ENCODE results near the gene OLFML1.

The OLFML1 gene

GRCh38 chr11:7545611-7546010 is 60.3 kb downstream of the OLFML1 start:
- ATAC-seq: no peak
- no peak for TF ChIP-seq ARNTL (CRISPR knock-in tag; IDR thresholded peaks at IDR 0.05; ENCODE audit: borderline replicate concordance, low read depth)
- no peak for TF ChIP-seq ZNF8 (CRISPR knock-in tag; IDR thresholded peaks at IDR 0.05)
- TF ChIP-seq POU6F1 (CRISPR knock-in tag; IDR thresholded peaks at IDR 0.05; ENCODE audit: borderline replicate concordance, low read depth): no peak
- no peak for TF ChIP-seq TCF4 (CRISPR knock-in tag; IDR thresholded peaks at IDR 0.05; ENCODE audit: borderline replicate concordance)
- TF ChIP-seq PPARA (CRISPR knock-in tag; IDR thresholded peaks at IDR 0.05; ENCODE audit: borderline replicate concordance): no peak
- no peak for TF ChIP-seq ZFP3 (CRISPR knock-in tag; IDR thresholded peaks at IDR 0.05)
- TF ChIP-seq GLIS3 (CRISPR knock-in tag; IDR thresholded peaks at IDR 0.05): no peak
- TF ChIP-seq ZNF70 (CRISPR knock-in tag; IDR thresholded peaks at IDR 0.05): no peak
- TF ChIP-seq ZFP30 (CRISPR knock-in tag; IDR thresholded peaks at IDR 0.05): no peak

- no peak for TF ChIP-seq TOX (CRISPR knock-in tag; IDR thresholded peaks at IDR 0.05; ENCODE audit: borderline replicate concordance)
- no peak for TF ChIP-seq RARB (CRISPR knock-in tag; IDR thresholded peaks at IDR 0.05)
- no peak for TF ChIP-seq GLIS3 (CRISPR knock-in tag; IDR thresholded peaks at IDR 0.05)
- TF ChIP-seq OSR1 (CRISPR knock-in tag; IDR thresholded peaks at IDR 0.05): no peak
- no peak for TF ChIP-seq ARNTL (CRISPR knock-in tag; IDR thresholded peaks at IDR 0.05; ENCODE audit: borderline replicate concordance, low read depth)
- TF ChIP-seq BACH2 (CRISPR knock-in tag; IDR thresholded peaks at IDR 0.05; ENCODE audit: borderline replicate concordance): no peak
- no peak for TF ChIP-seq PPARA (CRISPR knock-in tag; IDR thresholded peaks at IDR 0.05; ENCODE audit: borderline replicate concordance)
- no peak for TF ChIP-seq CSRNP3 (CRISPR knock-in tag; IDR thresholded peaks at IDR 0.05)
- TF ChIP-seq POU6F1 (CRISPR knock-in tag; IDR thresholded peaks at IDR 0.05; ENCODE audit: borderline replicate concordance, low read depth): no peak
- no peak for TF ChIP-seq CSDC2 (CRISPR knock-in tag; IDR thresholded peaks at IDR 0.05)
- TF ChIP-seq ZFP30 (CRISPR knock-in tag; IDR thresholded peaks at IDR 0.05): no peak
- no peak for TF ChIP-seq ISL1 (CRISPR knock-in tag; IDR thresholded peaks at IDR 0.05)
- TF ChIP-seq PATZ1 (CRISPR knock-in tag; IDR thresholded peaks at IDR 0.05; ENCODE audit: borderline replicate concordance): no peak
- no peak for TF ChIP-seq TCF4 (CRISPR knock-in tag; IDR thresholded peaks at IDR 0.05; ENCODE audit: borderline replicate concordance)
- TF ChIP-seq ZC3H10 (CRISPR knock-in tag; IDR thresholded peaks at IDR 0.05): no peak
- no peak for TF ChIP-seq ZNF565 (CRISPR knock-in tag; conservative IDR thresholded peaks at IDR 0.05; ENCODE audit: low read depth)
- TF ChIP-seq SNAI2 (CRISPR knock-in tag; IDR thresholded peaks at IDR 0.05): no peak
- TF ChIP-seq ZNF8 (CRISPR knock-in tag; IDR thresholded peaks at IDR 0.05): no peak
- no peak for ATAC-seq
Measured at GRCh38 chr11:7546324-7546791, 61.1 kb downstream of the OLFML1 start.

GRCh38 chr11:7547687-7548086 is 62.4 kb downstream of the OLFML1 start:
- TF ChIP-seq ZNF70 (CRISPR knock-in tag; IDR thresholded peaks at IDR 0.05): no peak
- no peak for TF ChIP-seq CSDC2 (CRISPR knock-in tag; IDR thresholded peaks at IDR 0.05)
- TF ChIP-seq CREB5 (CRISPR knock-in tag; IDR thresholded peaks at IDR 0.05; ENCODE audit: low read depth): no peak
- TF ChIP-seq SNAI2 (CRISPR knock-in tag; IDR thresholded peaks at IDR 0.05): no peak
- TF ChIP-seq GLIS3 (CRISPR knock-in tag; IDR thresholded peaks at IDR 0.05): no peak
- no peak for TF ChIP-seq ARNTL (CRISPR knock-in tag; IDR thresholded peaks at IDR 0.05; ENCODE audit: borderline replicate concordance, low read depth)
- TF ChIP-seq TOX (CRISPR knock-in tag; IDR thresholded peaks at IDR 0.05; ENCODE audit: borderline replicate concordance): no peak
- ATAC-seq: no peak

Data from SK-N-SH treated with all-trans-retinoic acid at 6 μM for 48 hours (cell line).